SJSA1 (cell line): ENCODE data around the gene CXCR6. TPM values are rescaled to one million over a fixed set of nuclear protein-coding genes. Genes with fewer than 3 reads are reported as not detected.
A peak's percentile ranks its signal among the peaks of the same experiment; 100 is the strongest.

Experiments used
- DNase-seq, 2 experiments: peaks; one replicate each; pipeline ENCODE4 v3.0.0-alpha.2; 2015 to 2020; ENCODE audit warnings: low spot score in 2 of 2, low read depth in 1 of 2
- H3K27ac ChIP-seq: fragments of 250-450 bp; sonication (Bioruptor Pico); 2 replicates; pipeline ENCODE4 v1.5.1; 2020; ENCODE audit warnings: mild to moderate bottlenecking, moderate library complexity
- H3K27me3 ChIP-seq: fragments of 250-450 bp; sonication (Bioruptor Pico); replicated peaks from 2 replicates; pipeline ENCODE4 v1.5.1; 2020; ENCODE audit warnings: mild to moderate bottlenecking, moderate library complexity
- H3K36me3 ChIP-seq: fragments of 250-450 bp; sonication (Bioruptor Pico); 2 replicates; pipeline ENCODE4 v1.5.1; 2020; ENCODE audit warnings: mild to moderate bottlenecking
- H3K4me1 ChIP-seq: fragments of 250-450 bp; sonication (Bioruptor Pico); replicated peaks from 2 replicates; pipeline ENCODE4 v1.6.1; 2021; ENCODE audit warnings: mild to moderate bottlenecking
- H3K4me3 ChIP-seq: fragments of 250-450 bp; sonication (Bioruptor Pico); 2 replicates; pipeline ENCODE4 v1.5.1; 2020; ENCODE audit warnings: mild to moderate bottlenecking
- H3K9me3 ChIP-seq: fragments of 250-450 bp; sonication (Bioruptor Pico); replicated peaks from 2 replicates; pipeline ENCODE4 v1.5.1; 2020; ENCODE audit warnings: mild to moderate bottlenecking
- total RNA-seq: library from RNA; depleted of rRNA; stranded (reverse); fragments of >200 nt; shearing (Covaris generic); gene quantifications from 2 replicates; pipeline ENCODE4 v1.2.3, GENCODE V29; 2014

Gene CXCR6
- total RNA-seq, 1 experiment from 2014 or later, result not detected

GRCh38 chr3:45932112-45932511 lies 11.2 kb upstream of the CXCR6 start:
- no peak for DNase-seq

GRCh38 chr3:45933591-45933990 lies 9.7 kb upstream of the CXCR6 start:
- Histone ChIP-seq H3K36me3 (peaks cover 14% of the 10 kb centered on the region), H3K9me3 (no peaks in the 10 kb centered on the region), H3K4me1 (peaks cover 3% of the 10 kb centered on the region; the same call in 1 of the 2 replicates), H3K27ac (no peak overlapping the region), H3K4me3 (no peak overlapping the region), H3K27me3 (no peaks in the 10 kb centered on the region)
- DNase-seq, result no peak

More at GRCh38 chr3:45932112-45932511, 11.2 kb upstream of the CXCR6 start:
- H3K27me3 ChIP-seq, result no peaks in the 10 kb centered on the region
- H3K27ac ChIP-seq, result no peak overlapping the region
- H3K9me3 ChIP-seq, result no peaks in the 10 kb centered on the region
- no peak overlapping the region for H3K4me3 ChIP-seq
- peaks cover 17% of the 10 kb centered on the region for H3K36me3 ChIP-seq
- H3K4me1 ChIP-seq, result peaks cover 14% of the 10 kb centered on the region

DNA sequence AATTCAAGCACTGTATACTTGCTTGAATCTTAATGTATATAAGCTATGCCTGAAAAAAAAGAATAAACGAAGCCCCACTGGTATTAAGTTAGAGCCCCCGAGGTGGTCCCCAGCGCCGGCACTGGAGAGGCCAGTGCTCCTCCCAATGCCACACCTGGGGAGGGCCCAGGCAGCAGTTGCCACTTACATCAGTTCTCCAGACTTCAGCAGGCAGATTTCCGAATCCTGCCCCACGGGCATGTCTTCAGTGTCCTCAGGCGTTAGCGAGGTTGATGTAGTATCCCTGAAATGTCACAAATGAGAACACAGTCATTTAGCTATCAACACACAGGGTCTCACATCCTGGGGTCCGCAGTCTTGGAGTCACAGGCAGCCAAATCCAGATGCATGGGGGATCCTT lies 7.0 kb upstream of the CXCR6 start:
- no peaks in the 10 kb centered on the region for H3K9me3 ChIP-seq
- no peaks in the 10 kb centered on the region for H3K36me3 ChIP-seq
- no peak overlapping the region for H3K27ac ChIP-seq
- H3K4me1 ChIP-seq, result peaks cover 6% of the 10 kb centered on the region
- DNase-seq, result no peak
- no peak overlapping the region for H3K4me3 ChIP-seq
- H3K27me3 ChIP-seq, result no peaks in the 10 kb centered on the region

GRCh38 chr3:45937206-45938042 lies 5.8 kb upstream of the CXCR6 start:
- H3K36me3 ChIP-seq, result no peaks in the 10 kb centered on the region
- H3K4me3 ChIP-seq, result no peak overlapping the region
- peaks cover 6% of the 10 kb centered on the region for H3K4me1 ChIP-seq
- no peak for DNase-seq
- H3K27ac ChIP-seq, result no peak overlapping the region
- no peaks in the 10 kb centered on the region for H3K27me3 ChIP-seq
- no peaks in the 10 kb centered on the region for H3K9me3 ChIP-seq

DNA sequence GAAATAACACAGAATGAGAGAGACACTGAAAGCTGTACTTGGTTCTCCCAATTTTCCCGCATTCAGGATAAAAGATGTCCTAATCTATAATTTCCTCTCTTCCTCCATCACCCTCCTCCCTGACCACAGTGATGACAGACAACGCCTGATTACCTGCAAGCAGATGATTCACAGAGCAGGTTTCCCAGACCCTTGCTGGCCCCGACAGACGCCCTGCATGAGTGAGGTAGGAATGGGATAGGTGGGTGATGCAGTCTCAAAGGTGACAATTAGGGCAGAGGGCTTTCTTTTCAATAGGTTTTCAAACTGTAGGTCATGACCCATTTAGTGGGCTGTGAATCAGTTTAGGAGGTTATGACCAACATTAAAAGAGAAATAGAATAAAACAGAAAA lies 5.2 kb upstream of the CXCR6 start:
- no peak for DNase-seq
- no peaks in the 10 kb centered on the region for H3K36me3 ChIP-seq
- no peaks in the 10 kb centered on the region for H3K9me3 ChIP-seq
- H3K27ac ChIP-seq, result no peak overlapping the region
- H3K4me1 ChIP-seq, result peaks cover 6% of the 10 kb centered on the region
- H3K4me3 ChIP-seq, result no peak overlapping the region
- no peaks in the 10 kb centered on the region for H3K27me3 ChIP-seq

DNA sequence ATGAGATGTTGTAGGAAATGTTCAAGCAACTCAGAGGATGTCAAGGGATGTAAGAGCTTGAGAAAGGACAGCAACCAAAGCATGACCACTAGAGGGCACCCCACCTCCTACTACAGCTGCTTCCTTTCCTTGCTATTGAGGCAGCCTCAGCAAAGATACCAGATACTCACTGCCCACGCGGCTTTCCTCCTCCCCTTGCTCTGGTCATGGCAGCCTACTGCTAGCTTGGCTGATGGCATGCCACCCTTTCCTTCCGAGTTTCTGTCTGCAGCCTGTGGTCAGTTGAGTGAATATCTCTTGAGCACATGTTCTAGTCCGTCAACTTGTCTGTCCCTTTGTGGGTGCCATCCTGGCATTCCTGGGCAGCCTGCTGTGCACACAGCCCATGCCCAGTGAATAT lies 4.4 kb upstream of the CXCR6 start:
- DNase-seq, result peak; percentile 64 to 76
- no peaks in the 10 kb centered on the region for H3K36me3 ChIP-seq
- no peak overlapping the region for H3K4me3 ChIP-seq
- no peaks in the 10 kb centered on the region for H3K9me3 ChIP-seq
- H3K4me1 ChIP-seq, result peaks cover 9% of the 10 kb centered on the region
- no peak overlapping the region for H3K27ac ChIP-seq
- H3K27me3 ChIP-seq, result no peaks in the 10 kb centered on the region

GRCh38 chr3:45939341-45939771 lies 3.9 kb upstream of the CXCR6 start:
- DNase-seq, result no peak
- H3K4me3 ChIP-seq, result no peak overlapping the region
- H3K36me3 ChIP-seq, result no peaks in the 10 kb centered on the region
- H3K27me3 ChIP-seq, result no peaks in the 10 kb centered on the region
- peaks cover 9% of the 10 kb centered on the region for H3K4me1 ChIP-seq
- H3K9me3 ChIP-seq, result no peaks in the 10 kb centered on the region
- no peak overlapping the region for H3K27ac ChIP-seq

- no peak for DNase-seq
- Histone ChIP-seq H3K27ac (no peak overlapping the region), H3K36me3 (no peaks in the 10 kb centered on the region), H3K4me3 (no peak overlapping the region), H3K4me1 (peaks cover 9% of the 10 kb centered on the region), H3K9me3 (no peaks in the 10 kb centered on the region), H3K27me3 (no peaks in the 10 kb centered on the region)
Measured at GRCh38 chr3:45940004-45940780, 3.1 kb upstream of the CXCR6 start.

DNA sequence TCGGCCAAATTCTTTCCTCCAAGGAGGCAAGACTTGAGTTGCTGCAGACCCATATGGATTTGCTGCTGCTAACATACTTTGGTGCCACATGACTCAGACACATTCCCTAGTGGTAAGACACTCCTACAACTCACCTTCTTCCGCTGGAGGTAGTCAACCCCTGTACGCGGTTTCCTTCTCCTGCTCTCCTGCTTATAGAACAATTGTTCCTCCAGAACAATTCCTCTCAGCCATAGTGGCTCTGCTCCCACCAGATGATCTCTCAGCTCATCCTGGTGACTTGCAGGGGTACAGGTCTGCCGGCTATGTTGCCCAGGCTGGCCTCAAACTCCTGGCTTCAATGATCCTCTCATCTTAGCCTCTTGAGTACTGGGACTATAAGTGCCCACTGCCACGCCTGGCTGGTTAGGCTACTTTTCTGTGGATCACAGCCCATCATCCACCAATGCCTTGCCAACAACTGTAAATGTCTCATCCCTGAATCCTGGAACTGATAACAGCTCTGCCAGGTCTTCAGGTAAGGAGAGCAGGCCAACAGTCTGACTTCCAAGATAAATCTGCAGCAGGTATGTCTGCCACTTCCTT lies 2.4 kb upstream of the CXCR6 start:
- Histone ChIP-seq H3K9me3 (no peaks in the 10 kb centered on the region), H3K27ac (no peak overlapping the region), H3K27me3 (no peaks in the 10 kb centered on the region), H3K36me3 (no peaks in the 10 kb centered on the region), H3K4me1 (peaks cover 9% of the 10 kb centered on the region), H3K4me3 (no peak overlapping the region)
- no peak for DNase-seq

DNA sequence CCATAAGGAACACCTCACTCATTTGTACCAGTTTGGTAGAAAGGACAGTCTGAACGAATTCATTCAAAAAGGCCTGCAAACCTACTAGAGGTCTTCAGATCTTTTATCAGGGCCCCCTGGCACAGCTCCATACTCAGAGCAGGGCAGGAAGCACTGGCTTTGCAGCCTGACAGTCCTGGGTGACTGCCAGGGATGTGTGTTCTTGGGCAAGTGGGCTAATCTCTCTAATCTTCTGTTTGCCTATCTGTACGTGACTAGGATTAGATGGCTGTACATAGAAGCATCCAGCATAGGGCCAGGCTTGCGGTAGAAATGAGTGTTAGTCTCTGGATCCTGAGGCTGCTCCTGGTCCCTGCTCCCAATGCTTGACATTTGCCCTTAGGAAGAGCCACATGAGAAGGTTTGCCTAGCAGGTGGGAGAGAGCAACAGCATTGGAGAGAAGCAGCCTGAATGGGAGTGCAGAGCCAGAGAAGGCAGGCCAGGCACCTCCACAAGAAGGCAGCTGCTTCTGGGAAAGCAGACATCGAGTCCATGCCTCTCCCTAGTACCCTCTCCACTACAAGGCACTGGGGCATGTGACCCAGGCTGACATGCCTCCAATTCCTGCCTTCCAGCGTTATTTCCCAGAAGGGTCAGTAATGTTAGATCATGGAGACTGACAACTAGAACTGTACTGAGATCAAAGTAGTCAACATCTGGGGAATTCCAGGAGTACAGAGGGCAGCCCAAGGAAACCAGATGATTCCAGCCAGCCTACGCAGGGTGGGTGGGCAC lies 1.0 kb upstream of the CXCR6 start:
- Histone ChIP-seq H3K4me1 (peaks cover 21% of the 10 kb centered on the region), H3K27me3 (no peaks in the 10 kb centered on the region), H3K27ac (no peak overlapping the region), H3K9me3 (no peaks in the 10 kb centered on the region; the same call in 1 of the 2 replicates), H3K36me3 (peaks cover 10% of the 10 kb centered on the region), H3K4me3 (no peak overlapping the region)
- DNase-seq, result no peak

GRCh38 chr3:45944830-45945620 lies 1.8 kb downstream of the CXCR6 start:
- Histone ChIP-seq H3K36me3 (peaks cover 10% of the 10 kb centered on the region), H3K27ac (no peak overlapping the region), H3K4me3 (no peak overlapping the region), H3K27me3 (no peaks in the 10 kb centered on the region), H3K9me3 (no peaks in the 10 kb centered on the region; the same call in 1 of the 2 replicates), H3K4me1 (peaks cover 37% of the 10 kb centered on the region)
- DNase-seq, result no peak

DNA sequence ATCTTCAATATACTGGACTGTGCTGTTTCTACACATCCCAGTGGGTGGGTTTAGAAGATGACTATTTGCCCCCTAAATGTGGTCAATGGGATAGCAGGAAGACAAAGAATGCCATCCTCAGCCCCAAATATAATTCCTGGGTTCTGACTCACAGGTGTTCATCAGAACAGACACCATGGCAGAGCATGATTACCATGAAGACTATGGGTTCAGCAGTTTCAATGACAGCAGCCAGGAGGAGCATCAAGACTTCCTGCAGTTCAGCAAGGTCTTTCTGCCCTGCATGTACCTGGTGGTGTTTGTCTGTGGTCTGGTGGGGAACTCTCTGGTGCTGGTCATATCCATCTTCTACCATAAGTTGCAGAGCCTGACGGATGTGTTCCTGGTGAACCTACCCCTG lies 3.0 kb downstream of the CXCR6 start:
- no peak for DNase-seq
- Histone ChIP-seq H3K27ac (0 out of 2 replicates have a peak overlapping the region, but pooled peaks have one; percentile 80), H3K4me1 (peaks cover 37% of the 10 kb centered on the region), H3K9me3 (no peaks in the 10 kb centered on the region; the same call in 1 of the 2 replicates), H3K4me3 (no peak overlapping the region), H3K27me3 (no peaks in the 10 kb centered on the region), H3K36me3 (peaks cover 16% of the 10 kb centered on the region)

DNA sequence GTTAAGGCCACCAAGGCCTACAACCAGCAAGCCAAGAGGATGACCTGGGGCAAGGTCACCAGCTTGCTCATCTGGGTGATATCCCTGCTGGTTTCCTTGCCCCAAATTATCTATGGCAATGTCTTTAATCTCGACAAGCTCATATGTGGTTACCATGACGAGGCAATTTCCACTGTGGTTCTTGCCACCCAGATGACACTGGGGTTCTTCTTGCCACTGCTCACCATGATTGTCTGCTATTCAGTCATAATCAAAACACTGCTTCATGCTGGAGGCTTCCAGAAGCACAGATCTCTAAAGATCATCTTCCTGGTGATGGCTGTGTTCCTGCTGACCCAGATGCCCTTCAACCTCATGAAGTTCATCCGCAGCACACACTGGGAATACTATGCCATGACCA lies 3.6 kb downstream of the CXCR6 start:
- Histone ChIP-seq H3K4me1 (peaks cover 37% of the 10 kb centered on the region), H3K27me3 (no peaks in the 10 kb centered on the region), H3K36me3 (peaks cover 21% of the 10 kb centered on the region), H3K4me3 (no peak overlapping the region), H3K27ac (peak overlapping the region; percentile 80), H3K9me3 (no peaks in the 10 kb centered on the region; the same call in 1 of the 2 replicates)
- DNase-seq, result no peak
